Measurements from ENCODE around the gene SEPTIN1.
A peak's percentile ranks its signal among the peaks of the same experiment; 100 is the strongest.

SEPTIN1 gene

DNA sequence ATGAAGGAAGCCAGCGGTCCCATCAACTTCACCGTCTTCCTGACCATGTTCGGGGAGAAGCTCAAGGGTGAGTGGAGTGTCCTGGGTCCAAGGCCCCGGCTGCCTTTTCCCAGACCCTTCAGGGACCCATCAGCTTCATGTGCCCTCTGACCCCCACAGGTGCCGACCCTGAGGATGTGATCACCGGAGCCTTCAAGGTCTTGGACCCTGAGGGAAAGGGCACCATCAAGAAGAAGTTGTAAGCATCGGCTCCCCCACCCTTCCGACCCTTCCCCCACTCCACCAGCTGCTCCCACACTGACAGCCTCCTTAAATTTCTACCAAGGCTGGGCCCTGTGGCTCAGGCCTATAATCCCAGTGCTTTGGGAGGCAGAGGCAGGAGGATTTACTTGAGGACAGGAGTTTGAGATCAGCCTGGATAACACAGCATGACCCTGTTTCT is 5.9 kb downstream of the SEPTIN1 start:
- no peak for DNase-seq

DNA sequence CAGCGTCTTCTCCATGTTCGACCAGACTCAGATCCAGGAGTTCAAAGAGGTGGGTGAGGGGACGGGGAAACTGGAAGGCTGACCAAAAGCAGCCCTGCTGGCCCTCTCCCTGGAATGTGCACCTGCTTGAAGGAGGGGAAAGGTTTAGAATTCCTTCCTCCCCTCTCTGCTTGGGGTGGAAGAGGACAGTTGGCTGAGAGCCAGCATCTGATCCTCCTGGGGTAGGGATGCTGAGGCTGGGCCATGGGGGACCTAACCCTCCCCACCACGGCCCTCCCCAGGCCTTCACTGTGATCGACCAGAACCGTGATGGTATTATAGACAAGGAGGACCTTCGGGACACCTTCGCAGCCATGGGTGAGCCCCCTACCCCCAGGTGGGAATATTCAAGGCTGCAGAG is 6.5 kb downstream of the SEPTIN1 start:
- DNase-seq = no peak

DNA sequence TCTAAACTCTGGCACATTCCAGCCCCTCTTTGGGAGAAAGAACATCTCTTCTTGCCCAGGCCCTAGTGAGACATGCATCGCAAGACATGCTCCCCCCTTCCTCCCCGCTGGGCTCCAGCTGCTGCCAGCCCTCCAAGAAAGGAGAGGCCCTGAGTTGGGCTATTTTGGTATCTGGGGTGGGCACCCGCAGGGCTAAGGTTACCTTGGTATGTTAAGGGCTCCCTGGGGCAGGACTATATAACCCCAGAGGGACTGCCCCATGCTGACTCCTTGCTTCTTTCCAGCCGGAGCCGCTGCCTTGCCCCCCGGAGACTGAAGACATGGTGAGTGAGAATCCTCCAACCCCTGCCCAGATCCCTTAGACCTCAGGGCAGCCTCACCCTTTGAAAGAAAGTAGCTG is 7.8 kb downstream of the SEPTIN1 start, which contains the start of gene MYL11:
TSS of gene MYL11 (plus strand) at position 265 of the 400 bp plus-strand sequence. CDS start at position 321, 56 bp downstream.
- DNase-seq = no peak

DNA sequence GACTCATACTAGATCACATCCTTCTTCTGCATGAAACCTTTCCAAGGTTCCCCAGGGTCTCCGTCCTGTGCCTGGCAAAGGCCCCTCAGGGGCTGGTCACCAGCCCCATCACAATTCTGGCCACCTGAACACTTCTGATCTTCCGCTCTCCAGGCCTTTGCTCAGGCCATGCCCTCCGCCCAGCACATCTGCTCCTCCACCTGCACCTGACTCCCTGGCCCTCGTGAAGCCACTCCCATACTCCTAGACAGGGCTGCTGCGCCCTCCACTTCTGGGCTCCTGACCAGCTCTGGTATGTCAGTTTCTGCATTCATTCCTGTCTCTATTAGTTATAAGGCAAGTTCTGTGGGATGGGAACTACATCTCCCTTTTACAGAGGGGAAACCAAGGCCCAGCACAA is 9.6 kb downstream of the SEPTIN1 start:
- DNase-seq = no peak

DNA sequence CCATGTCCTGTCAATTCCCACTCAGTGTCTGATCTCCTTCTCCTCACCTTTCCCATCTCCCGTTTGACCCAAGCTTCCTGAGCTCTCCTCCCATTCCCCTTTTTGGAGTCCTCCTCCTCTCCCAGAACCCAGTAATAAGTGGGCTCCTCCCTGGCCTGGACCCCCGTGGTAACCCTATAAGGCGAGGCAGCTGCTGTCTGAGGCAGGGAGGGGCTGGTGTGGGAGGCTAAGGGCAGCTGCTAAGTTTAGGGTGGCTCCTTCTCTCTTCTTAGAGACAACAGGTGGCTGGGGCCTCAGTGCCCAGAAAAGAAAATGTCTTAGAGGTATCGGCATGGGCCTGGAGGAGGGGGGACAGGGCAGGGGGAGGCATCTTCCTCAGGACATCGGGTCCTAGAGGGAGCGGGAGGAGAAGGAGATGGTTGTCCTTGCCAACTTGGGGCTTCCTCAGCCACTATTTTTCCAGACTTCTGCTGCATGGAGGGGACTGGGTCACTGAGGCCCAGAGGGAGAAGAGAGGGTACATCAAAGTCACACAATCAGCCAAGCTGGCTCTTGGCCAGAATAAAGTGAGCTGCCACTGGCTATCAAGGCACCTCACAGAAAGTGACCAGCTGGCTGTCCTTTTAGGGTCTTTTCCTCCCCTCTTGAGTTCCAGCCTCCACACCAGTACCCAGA is 10.2 kb downstream of the SEPTIN1 start:
- DNase-seq = no peak

DNA sequence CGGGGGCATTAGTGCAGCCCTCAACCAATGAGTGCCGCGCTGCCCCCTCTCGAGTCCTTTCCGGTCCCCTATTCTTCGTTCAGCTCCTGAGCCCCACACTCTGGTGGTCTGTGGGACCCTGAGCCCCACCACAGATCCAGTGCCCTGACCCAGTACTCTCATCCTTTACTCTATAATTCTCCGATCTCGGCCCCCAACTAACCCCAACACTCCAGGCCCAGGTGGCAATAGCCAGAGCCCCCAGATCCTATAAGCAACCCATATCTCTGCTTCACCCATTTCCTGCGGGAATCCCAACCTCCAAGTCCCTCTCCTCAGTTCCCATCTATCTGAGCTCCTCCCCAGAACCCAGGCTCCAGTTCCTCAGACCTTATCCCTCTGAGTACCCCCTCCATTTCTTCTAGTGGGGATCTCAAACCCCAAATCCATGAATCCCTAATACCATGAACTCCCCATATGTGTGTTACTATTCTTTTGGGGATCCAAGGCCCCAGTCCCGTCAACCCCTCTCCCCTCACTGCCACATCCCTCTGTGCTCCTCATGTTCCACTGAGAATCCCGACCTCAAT is 11.0 kb downstream of the SEPTIN1 start:
- no peak for DNase-seq

DNA sequence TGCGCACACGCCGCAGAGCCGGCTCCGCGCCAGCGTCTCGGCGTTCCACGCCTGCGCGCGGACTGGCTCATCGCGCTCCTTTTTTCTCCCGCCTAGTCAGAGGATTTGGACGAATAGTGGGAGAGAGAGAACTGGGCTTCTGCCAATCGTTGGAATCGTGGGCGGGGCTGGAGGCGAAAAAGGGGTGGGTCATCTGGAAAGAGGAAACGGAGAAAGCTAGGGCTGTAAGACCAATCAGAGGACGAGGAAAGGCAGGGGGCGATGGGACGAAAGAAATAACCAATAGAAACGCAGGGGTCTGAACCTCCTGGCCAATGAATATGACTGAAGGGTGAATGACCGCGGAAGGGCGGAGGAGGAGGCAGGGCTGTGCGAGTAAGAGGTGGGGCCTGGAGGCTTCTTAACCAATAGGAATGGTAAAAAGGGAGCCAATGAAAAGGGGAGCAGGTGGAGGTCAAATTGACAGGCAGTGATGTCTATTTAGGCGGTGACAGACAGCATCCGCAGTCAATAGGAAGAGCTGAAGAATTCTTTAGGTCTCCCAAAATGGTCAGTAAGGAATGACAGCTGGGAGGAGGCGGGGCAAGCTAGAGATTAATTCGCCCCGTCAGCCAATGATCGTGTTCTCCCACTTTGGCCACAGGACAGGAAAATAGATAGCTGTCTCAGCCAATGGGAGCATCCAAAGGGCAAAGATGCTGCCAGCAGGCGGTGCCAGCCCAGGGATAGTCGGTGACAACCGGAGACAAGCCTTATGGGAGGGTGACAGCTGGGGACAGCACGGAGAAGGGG is 11.7 kb downstream of the SEPTIN1 start, which contains the start of gene TBC1D10B:
TSS of gene TBC1D10B (minus strand) at position 39 of the 792 bp plus-strand sequence. CDS start 311 bp downstream, outside the sequence.
- DNase-seq = peak; percentile 100

DNA sequence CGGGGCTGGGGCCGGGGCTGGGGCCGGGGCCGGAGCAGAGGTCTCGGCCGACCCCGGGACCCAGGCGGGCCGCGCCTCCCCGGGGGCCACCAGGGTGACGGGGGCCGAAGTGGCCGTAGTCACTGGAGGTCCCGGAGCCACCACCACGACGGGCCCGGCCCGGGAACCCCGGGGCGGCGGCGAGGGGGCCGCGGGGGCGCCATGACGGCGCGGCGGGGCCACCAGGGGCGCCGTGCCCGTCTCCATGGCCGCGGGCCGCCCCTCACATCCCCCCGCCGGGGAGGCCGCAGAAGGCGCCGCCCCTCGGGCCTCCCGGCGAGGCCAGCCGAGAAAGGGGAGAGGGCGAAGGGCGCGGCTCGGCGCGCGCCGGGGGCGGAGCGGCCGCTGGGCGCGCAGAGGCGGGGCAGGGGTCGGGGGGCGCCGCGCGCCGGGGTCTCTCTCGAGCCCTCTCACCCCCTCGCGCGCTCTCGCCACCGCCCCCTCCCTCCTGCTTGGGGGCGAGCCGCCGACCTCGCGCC is 12.4 kb downstream of the SEPTIN1 start:
- no peak for DNase-seq

DNA sequence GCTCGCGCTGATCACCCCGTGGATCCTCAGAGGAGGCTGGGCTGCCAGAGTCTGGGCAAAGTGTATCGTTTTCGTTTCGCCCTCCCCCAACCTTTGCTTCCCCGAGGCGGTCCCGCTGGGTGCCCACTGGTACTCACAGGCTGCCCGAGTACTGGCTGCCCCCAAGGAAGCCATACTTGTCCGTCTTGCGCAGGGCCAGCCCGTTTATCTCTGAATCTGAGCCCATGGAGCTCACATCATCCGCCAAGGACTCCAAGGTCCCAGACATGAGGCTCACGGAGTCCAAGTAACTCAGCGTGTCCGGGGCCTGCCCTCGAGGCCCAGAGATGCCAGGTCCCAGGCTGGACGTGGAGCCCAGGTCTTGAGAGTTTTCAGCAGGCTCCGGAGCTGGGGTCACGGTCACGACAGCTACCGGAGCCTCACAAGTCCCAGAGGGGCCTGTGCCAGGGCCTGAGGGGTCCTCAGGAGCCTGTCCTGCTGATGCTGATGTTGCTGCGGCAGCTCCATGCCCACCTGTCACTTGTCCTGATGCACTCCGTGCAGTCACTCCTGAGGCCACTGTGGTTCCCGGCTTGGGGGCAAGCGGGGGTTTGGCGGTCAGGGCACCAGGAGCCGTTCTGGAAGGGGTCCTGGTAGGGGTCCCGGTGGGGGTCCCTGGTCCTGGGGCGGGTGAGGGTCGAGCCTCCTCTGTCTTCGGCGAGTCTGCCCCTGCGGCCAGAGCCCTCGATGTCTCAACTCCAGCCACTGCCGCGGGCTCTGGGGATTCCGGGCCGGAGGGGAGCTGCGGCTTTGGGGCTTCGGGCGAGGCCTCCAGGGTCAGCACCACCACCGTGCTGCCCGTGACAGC is 13.0 kb downstream of the SEPTIN1 start:
- DNase-seq = no peak

DNA sequence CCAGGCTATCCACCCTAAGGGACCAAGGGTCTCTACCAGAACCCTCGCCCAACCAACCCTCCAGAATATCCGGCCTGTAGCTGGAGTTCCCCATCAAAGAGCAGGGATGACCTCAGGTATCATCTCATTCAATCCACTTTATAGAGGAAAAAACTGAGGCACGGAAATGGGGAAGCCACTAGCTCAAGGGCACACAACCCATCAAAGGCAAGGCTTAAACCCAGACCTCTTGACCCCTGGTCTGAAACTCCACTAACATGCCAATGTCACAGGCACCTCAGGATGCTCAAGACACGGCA is 13.6 kb downstream of the SEPTIN1 start:
- no peak for DNase-seq

DNA sequence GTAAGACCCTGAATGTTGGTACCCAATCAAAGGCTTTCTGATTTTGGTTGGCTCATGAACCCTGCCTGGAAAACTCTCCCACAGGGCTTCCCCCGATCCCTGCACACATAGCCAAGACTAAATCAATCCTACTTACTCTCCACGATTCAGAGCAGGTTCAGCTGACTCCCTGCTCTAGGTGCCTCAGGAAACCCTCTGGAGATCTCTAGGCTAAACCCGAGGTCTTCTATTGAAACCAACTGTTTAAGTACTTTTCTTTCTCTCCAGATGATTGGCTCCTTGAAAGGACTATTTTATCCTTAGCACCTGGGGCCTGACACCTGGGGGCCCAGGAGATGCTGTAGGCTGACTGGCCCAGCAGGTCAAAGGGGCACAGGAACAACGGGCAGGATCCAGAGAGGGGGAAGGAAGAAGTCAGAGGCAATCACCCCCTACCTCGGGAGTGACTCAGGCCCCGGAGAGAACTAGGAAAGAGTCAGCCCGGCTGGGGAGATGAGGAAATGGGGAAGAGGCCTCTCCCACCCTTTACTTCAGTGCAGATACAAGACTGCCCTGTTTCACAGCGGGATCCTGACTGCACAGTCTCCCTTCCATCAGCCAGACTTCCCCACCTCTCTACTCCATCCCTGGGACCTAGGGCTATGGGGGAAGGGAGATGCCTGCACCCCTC is 14.1 kb downstream of the SEPTIN1 start:
- no peak for DNase-seq

DNA sequence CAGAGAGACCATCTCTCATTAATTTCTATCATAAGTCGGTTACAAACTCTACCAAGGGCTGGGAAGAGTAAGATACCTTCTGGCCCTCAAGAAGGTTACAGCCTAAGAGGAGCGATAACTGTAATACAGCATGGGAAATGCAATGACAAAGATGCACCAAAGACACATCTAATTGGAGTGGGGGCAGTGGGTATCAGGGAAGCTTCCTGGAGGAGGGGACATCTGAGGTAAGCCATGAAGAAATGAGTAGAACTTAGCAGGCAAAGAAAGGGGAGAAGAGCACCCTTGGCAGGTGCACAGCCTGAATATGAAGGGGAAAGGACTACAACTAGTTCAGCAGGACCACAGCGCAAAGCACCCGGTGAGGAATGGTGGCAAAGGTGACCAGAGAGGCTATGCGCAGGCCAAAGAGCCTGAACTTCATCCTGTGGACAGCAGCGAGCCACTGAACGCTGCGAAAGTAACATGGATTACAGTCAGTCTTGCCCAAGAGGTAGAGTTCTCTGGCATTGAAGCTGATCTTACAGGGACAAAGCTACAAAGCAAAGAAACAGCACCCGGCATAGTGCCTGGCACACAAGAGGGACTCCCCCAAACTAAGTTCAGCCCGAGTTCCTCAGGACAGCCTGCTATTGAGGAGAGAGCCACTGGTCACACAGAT is 14.9 kb downstream of the SEPTIN1 start:
- no peak for DNase-seq

DNA sequence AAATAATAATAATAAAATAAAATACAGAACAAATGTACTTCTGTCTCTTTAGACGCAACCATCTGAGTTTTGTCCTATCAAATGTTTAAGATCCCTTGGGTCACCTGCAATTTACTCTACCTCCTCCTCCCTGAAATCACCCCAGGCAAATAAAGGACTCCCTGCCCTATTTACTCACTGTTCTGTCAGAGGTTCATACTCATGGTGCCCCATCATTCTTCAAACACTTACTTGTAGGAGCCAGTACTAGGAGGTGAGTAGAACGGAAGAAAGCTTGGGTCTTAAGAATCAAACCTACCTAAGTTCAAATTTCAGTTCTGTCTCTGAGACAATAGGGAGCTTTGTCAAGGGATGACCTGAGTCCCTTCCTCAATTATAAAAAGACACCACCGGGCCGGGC is 15.8 kb downstream of the SEPTIN1 start:
- DNase-seq = no peak

DNA sequence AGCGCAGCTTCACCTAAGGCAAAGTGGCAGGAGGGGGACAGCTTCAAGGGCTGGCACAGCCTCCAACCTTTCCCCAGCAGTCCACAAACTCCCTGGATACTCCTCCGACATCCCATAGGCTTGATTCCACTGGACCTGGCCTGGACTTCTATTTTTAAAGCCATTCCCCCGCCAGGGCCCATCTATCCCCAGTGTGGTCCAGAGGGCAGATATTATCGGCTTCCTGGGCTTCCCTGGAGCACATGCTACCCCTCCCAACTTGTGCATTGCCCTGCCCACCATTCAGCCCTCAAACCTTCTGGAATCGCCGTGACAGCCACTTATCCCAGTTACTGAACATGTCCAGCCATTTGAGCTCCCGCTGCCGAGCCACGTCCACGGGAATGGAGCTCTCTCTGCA is 17.2 kb downstream of the SEPTIN1 start:
- no peak for DNase-seq

DNA sequence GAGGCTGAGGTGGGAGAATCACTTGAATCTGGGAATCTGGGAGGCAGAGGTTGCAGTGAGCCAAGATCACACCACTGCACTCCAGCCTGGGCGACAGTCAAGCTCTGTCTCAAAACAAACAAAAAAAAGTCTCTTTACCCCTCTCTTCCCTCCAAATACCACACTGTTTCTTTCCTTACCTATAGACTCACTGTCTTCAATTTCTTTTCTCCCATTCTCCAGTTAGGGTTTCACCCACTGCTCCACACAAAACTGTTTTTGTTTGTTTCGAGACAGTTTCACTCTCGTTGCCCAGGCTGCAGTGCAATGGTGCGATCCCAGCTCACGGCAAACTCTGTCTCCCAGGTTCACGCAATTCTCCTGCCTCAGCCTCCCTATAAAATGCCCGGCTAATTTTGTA is 21.2 kb downstream of the SEPTIN1 start:
- DNase-seq = no peak

DNA sequence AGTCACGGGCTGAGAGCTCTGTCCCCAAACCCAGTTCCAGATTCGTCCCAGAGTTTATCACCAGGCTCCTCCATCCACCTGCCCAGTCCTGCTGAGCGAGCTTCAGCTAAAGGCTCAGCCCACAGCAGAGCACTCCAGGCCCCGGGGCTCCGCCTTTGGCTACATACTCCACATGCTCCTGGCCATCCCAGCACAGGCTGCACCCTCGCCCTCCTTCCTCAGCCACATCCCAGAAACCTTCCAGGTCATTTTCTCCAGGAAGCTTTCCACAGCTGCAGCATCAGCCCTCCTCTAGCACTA is 22.5 kb downstream of the SEPTIN1 start:
- DNase-seq = no peak

DNA sequence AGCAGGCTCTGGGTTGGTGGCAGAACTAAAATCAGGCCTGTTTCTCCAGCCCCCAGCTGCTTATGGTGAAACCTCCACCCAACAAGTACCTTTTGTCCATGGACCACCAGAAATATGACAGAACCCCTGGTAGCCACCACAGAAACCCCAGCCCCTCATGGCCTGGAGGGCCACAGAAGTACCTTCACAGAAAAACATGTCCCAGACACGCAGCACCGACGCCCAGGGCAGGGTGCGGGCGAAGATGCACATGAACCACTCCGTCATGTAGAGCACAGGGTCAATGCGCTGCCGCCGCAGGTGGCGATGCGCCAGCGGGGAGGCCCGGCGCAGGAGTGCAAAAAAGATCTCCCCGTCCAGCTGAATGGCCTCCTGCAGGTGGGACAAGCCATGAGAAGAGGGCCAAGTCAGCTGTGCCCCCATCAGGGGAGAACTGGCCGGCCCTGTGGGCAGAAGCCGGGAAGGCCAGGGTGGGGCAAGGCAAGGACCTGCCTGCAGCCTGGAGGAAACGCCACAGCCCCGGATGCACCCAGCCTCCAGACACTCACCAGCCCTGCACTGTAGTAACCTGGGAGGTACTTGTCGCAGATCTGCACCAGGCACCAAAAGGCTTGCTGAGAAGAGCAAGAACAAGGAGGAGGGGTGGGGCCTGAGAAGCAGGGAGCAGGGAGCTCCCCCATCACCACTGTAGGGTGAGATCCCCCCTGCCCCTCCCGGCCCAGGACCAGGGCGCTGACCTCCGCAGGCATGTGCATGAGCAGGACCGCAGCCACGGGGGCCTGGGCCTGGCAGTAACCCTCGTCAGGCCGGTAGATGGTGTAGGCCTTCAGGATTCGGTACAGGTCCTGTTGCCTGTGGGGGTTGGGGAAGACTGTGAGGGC is 23.1 kb downstream of the SEPTIN1 start:
- DNase-seq = no peak

DNA sequence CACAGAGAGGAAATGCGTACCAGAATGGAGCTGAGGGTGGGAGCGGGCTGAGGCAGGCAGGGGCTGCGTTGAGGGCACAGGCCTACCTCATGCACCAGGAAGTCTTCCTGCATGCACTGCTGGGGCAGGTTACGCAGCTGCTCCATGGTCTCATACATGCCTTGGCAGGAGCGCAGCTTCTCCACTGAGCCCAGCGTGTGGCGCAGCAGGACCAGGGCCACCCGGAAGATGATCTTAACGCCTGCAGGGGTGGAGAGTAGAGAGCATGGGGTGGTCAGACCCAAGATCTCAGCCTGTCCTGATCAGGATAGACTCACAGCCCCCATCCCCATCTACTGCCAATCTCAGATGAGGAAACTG is 23.8 kb downstream of the SEPTIN1 start:
- no peak for DNase-seq

DNA sequence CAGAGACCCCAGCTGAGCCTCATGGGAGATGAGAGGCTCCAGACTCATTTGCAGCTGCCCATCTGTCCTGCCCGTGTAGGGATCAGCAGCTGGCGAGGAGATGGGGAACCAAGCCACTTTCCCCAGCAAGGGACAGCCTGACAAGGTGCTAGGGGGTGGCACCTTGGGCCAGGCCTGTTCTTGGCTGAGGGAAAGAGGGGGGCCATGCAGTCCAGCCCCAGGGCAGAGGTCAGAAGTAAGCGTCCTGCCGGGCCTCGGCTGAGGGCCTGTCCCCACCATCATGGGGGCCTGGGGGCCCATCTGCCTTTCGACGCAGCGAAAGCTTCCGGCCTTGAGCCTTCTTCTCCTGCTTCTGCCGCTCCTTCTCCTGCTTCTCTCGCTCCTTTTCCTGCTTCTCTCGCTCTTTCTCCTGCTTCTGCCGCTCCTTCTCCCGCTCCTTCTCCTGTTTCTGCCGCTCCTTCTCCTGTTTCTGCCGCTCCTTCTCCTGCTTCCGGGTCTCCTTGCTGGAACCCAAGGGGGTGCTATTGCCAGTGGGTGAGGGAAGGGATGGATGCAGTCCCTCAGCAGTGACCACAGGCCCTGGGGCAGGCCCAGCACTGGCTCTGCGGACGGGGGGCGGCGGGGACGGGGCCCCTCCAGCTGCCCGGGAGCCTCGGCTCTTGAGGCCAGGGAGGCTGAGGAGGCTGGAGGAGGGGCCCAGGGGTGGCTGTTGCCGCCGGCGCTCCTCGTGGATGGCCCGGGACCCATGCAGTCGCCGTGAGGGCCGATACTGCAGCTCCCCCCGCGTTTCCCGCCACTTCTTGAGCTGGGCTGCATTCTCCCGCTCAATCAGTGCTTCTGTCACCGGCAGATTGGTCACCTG is 24.4 kb downstream of the SEPTIN1 start:
- no peak for DNase-seq

DNA sequence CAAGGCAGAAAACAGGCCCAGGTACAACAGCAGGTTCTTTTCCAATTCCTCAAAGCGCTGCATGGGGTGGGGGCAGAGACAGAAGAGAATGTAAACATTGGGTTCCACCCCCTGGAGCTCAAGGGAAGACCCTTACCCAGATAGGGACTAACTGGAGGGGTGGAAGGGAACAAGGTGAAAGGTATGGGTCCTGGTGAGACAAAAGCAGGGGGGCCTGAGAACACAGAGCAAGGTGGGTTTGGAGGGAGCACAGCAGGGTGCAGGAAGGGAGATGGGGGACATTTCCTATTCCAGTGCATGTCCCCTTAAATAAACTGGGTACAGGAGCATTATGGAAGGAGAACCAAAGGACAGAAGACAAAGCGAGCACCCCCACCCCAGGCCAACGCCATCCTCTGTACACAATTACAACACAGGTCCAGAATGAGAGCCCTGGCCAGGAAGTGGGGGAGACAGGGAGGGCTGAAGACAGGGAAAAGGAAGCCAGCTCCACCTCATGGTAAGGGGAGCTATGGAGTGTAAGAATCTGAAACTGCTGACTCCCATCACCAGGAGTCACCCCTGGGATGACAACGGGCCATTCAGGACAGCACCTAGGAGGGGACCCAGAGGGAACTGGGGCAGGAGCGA is 25.2 kb downstream of the SEPTIN1 start:
- no peak for DNase-seq
